ENCODE results near the gene ELOVL1. TPM values are rescaled to one million over a fixed set of nuclear protein-coding genes. Genes with fewer than 3 reads are reported as not detected.

The ELOVL1 gene
- total and polyA plus RNA-seq, 10 of the 15 experiments (the other 5 are each of a cell fraction or from before 2014, with no cell fraction given), result 58.5 to 139 (median 89.8) TPM

- TF ChIP-seq USF2 (IDR thresholded peaks at IDR 0.05; ENCODE audit: borderline replicate concordance, low read depth, low read length), result no peak
- no peak for TF ChIP-seq CUX1 (IDR thresholded peaks at IDR 0.05; ENCODE audit: insufficient replicate concordance, low read depth, low read length)
- TF ChIP-seq PML (IDR thresholded peaks at IDR 0.05; ENCODE audit: low read length), result peak; percentile 86; the same call in 1 of the 2 replicates
- no peak for TF ChIP-seq MYC (IDR thresholded peaks at IDR 0.05; ENCODE audit: insufficient read depth, insufficient read length, insufficient replicate concordance, low read length, severe bottlenecking)
- peak; percentile 64 for TF ChIP-seq MLLT1 (IDR thresholded peaks at IDR 0.05)
- TF ChIP-seq NFYB (IDR thresholded peaks at IDR 0.05; ENCODE audit: insufficient read depth, low read depth, low read length), result peak; percentile 70; the same call in 1 of the 2 replicates
- peak; percentile 96 for TF ChIP-seq ZBTB40 (IDR thresholded peaks at IDR 0.05; ENCODE audit: borderline replicate concordance)
- peak; percentile 80 for TF ChIP-seq POLR2AphosphoS5 (IDR thresholded peaks at IDR 0.05; ENCODE audit: low read length)
- TF ChIP-seq MEF2B (IDR thresholded peaks at IDR 0.05; ENCODE audit: partially characterized antibody, poor library complexity, severe bottlenecking), result no peak
- no peak for TF ChIP-seq CHD4 (IDR thresholded peaks at IDR 0.05)
- no peak for TF ChIP-seq ZBTB33 (IDR thresholded peaks at IDR 0.05)
- no peak for TF ChIP-seq NRF1 (conservative IDR thresholded peaks at IDR 0.05; ENCODE audit: low read depth, low read length)
Observed at GRCh38 chr1:43389326-43390313, 21.8 kb upstream of the ELOVL1 start, which contains the start of the genes MED8 and SZT2 (continued).
